Suprapubic skin (tissue), 3 donors: ENCODE results near the gene ERVMER34-1.

Source experiments
- EP300 ChIP-seq: sonication (generic); formaldehyde crosslinking; IDR thresholded peaks from one replicate; pipeline ENCODE4 v1.6.1; 2017; ENCODE audit warnings: antibody characterized with exemption
- POLR2A ChIP-seq, 2 donors: fragments of 450-650 bp; IDR thresholded peaks; one replicate each; pipeline ENCODE4 v1.6.1; 2017; ENCODE audit warnings: antibody characterized with exemption in 2 of 2, mild to moderate bottlenecking in 2 of 2, moderate library complexity in 2 of 2
- TF ChIP-seq, protein P1 (sequence below), 2 donors: fragments of 200-600 bp in 1 of 2; fragments of 450-650 bp in 1 of 2; sonication (generic) in 1 of 2; IDR thresholded peaks; one replicate each; pipeline ENCODE4 v1.5.1; 2016 to 2019; ENCODE audit warnings: antibody characterized with exemption in 2 of 2, mild to moderate bottlenecking in 1 of 2, moderate library complexity in 1 of 2

DNA sequence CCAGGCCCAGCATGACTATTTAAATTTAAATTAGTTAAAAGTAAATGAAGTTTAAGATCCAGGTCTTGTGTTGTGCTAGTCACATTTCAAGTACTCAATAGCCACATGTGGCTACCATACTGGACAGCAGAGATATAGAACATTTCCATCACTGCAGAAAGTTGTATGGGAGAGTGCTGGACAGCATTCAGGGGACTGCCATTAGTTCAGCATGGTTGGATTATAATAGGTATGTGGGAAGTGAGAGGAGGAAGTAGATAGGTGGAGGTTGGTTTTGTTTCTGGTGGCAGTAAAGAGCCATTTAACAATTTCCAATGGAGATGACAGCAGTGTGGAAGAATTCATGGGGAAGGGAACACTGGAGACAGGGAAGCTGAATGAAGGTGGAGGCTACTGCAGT lies 42.1 kb downstream of the ERVMER34-1 start:
- TF ChIP-seq EP300 (no peak), POLR2A (IDR thresholded peaks at IDR 0.05) (no peak)
- TF ChIP-seq, protein P1, sequence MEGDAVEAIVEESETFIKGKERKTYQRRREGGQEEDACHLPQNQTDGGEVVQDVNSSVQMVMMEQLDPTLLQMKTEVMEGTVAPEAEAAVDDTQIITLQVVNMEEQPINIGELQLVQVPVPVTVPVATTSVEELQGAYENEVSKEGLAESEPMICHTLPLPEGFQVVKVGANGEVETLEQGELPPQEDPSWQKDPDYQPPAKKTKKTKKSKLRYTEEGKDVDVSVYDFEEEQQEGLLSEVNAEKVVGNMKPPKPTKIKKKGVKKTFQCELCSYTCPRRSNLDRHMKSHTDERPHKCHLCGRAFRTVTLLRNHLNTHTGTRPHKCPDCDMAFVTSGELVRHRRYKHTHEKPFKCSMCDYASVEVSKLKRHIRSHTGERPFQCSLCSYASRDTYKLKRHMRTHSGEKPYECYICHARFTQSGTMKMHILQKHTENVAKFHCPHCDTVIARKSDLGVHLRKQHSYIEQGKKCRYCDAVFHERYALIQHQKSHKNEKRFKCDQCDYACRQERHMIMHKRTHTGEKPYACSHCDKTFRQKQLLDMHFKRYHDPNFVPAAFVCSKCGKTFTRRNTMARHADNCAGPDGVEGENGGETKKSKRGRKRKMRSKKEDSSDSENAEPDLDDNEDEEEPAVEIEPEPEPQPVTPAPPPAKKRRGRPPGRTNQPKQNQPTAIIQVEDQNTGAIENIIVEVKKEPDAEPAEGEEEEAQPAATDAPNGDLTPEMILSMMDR (IDR thresholded peaks at IDR 0.05) = no peak
